Central memory CD4-positive, alpha-beta T cell (primary cell): Measurements from ENCODE around the gene INAFM2.

ENCODE experiments used
- DNase-seq: peaks from one replicate; pipeline ENCODE4 v3.0.0; 2022

Gene INAFM2

DNA sequence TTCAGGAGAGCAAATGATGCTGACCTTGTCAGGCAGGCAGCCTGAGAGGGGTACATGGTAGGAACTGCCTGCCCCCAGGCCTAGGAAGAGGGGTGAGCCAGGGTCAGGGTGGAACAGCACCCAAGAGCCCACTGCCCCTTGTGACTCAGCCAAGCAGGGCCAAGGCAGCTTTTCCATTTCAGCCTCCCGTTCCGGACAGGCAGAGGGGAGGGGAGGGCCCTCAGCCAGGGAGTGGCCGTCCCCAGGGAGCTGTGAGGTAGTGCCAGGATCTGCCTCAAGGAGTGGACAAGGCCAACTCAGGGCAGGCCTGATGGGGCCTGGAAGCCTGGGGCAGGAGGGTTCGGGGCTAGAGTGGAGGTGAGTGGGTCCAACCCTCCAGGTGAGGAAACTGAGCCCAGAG lies 35.5 kb upstream of the INAFM2 start:
- no peak for DNase-seq

DNA sequence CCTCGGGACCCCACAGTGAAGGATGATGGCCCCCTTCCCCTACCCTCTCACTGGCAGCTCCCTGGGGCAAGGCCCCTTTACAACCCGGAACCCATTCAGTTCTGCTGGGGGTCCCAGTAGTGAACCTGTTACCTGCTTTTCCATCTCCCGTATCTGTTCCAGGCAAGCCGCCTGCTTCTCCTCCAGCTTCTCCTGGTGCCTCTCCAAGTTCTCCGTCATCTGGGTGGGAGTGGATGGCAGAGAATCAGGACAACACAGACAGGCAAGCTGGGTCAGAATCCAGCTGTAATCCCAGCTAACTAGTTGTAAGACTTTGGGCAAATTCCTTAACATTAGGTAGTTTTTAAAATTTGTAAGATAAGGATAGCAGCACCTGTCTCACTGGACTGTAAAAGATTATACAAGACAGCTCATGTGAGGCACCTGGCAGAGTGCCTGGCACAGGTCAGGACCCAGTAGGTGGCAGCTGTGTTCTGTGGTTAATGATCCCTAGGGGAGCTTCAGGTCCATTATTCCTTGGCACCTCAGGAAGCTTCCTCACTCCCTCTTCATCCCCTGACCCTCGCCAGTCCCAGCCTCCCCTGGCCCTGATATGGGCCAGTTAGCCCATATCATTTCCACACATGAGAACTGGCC lies 34.2 kb upstream of the INAFM2 start:
- no peak for DNase-seq

GRCh38 chr15:40290545-40290917 lies 33.0 kb upstream of the INAFM2 start:
- no peak for DNase-seq

GRCh38 chr15:40290918-40291574 lies 32.4 kb upstream of the INAFM2 start:
- no peak for DNase-seq

GRCh38 chr15:40292246-40292645 lies 31.2 kb upstream of the INAFM2 start:
- no peak for DNase-seq

- DNase-seq = no peak
Observed at GRCh38 chr15:40293006-40293405, 30.5 kb upstream of the INAFM2 start.

- DNase-seq = no peak
Observed at GRCh38 chr15:40293905-40294895, 29.3 kb upstream of the INAFM2 start.

GRCh38 chr15:40295297-40295696 lies 28.2 kb upstream of the INAFM2 start:
- DNase-seq = no peak

DNA sequence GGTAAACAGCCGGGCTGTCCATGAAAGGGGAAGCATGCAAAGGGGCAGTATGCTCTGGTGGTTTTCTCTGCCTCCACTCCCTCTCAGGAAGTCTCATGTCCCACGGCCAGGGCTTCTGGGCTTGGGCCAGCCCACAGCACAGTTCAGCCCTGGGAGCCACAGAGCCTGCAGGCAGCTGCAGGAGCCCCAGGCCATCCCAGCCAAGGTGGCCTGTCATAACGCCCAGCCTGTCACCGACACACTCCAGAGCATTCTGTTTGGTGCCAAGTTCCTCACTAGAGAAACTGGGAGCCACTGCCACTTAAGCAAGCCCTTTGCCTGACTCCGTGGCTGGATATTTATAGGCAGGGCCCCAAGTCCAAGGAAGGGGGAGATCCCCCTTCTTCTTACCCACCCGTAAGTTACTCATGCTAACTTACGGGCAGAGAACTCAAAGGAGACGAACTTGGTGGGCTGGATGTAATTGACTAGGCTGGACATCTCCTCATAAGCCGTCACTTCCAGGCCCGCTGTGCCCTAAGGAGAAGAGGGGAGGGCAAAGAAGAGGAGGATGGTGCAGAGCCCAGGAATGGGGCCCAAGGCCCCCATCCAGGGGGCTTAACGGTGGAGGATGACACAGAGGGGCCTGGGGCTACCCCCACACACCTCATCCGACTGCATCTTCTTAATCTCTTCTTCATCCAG lies 27.5 kb upstream of the INAFM2 start:
- no peak for DNase-seq

GRCh38 chr15:40296561-40297230 lies 26.8 kb upstream of the INAFM2 start:
- DNase-seq = no peak

DNA sequence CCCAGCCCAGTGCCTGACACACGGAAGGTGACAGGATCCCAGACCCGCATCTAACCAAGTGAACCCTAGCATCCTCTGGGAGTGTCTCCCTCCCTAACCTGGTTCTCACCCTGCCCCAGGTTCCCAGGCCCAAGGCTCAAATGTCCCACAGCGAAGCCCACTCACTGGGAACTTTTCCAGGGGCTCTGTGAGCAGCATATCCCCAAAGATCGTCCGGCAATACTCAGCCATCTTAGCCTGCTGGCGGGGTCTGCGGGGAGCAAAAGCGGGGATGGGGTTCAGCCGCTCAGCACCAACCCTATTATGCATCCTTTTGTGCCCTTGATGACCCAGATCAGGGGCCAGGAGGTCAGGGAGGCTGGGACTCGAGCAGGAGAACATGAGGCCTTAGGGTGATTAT lies 26.1 kb upstream of the INAFM2 start:
- no peak for DNase-seq

GRCh38 chr15:40298216-40298935 lies 25.1 kb upstream of the INAFM2 start:
- no peak for DNase-seq

DNA sequence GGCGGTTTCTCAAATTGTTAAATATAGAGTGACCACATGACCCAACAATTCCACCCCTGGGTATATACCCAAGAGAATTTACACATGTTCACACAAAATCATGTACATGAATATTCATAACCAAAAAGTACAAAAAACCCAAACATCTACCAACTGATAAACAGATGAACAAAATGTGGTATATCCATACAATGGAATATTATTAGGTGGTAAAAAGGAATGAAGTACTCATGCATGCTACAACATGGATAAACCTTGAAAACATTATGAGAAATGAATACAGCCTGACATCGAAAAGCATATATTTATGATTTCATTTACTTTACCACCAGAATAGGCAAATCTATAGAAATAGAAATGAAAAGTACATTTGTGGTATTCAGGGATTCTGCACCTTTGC lies 23.1 kb upstream of the INAFM2 start:
- no peak for DNase-seq

DNA sequence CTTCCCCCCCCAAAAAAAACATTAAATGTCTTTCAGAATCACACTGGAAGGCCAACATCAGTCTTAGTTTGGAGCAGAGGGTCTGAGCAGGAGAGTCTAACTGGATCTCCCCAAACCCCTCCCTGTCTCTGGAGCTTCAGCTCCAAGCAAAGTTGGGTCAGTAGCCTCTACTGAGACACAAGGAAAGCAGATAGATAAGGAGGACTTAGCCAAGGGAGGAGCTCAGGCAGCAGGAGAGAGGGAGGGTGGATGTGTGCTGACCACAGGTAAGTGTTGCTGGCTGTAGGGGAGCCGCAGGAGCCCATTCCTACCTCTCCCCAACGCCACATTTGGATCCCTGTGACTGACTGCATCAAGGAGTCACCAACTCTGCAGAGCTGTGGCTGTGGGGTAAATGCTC lies 22.7 kb upstream of the INAFM2 start:
- no peak for DNase-seq

- DNase-seq = no peak
Observed at GRCh38 chr15:40301467-40302179, 21.9 kb upstream of the INAFM2 start.

DNA sequence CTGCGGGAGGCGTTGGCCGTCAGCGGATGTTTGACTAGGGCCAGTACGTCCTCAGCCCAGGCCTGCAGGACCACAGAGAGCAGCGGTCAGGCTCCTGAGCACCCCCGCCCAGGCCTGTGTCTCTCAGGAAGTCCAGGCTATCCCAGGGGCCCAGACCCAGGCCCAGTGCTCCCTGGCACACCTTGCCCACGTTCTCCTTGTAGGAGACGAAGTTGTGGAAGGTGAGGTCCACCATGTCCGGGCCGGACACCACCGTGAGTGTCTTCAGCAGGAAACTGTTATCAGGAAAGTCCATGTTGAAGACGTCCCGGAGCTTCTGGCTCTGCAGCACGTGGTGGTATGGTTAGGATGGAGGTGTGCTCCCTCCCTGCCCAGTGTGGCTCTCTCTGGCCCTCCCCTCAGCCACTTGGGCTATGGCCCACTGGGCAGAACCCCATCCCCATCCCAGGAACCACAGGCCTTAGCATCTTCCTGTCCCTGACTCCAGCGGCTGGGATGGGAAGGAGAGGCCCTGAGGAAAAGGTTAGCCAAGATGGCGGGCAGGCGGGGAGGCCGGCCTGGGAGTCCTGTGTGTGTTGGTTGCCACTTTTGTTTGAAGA lies 21.1 kb upstream of the INAFM2 start:
- no peak for DNase-seq

- no peak for DNase-seq
Observed at GRCh38 chr15:40302981-40303380, 20.5 kb upstream of the INAFM2 start.

- no peak for DNase-seq
Observed at GRCh38 chr15:40303576-40303975, 19.9 kb upstream of the INAFM2 start.

DNA sequence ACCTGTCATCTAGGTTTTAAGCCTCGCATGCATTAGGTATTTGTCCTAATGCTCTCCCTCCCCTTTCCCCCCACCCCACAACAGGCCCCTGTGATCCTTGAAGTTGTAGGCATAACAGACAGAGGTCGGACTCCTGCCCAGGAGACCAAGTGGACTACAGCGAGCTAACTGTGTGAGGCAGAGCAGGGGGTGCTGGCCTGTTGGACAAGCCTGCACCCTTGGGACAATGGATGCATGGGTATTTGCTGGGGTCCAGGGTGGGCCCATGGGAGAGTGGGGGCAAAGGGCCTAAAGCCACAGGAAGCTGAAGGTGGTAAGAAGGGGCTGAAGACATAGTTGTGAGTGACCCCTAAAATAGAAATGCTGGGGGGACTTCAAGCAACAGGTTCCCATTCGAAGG lies 18.2 kb upstream of the INAFM2 start:
- no peak for DNase-seq

GRCh38 chr15:40306371-40306770 lies 17.1 kb upstream of the INAFM2 start:
- no peak for DNase-seq

DNA sequence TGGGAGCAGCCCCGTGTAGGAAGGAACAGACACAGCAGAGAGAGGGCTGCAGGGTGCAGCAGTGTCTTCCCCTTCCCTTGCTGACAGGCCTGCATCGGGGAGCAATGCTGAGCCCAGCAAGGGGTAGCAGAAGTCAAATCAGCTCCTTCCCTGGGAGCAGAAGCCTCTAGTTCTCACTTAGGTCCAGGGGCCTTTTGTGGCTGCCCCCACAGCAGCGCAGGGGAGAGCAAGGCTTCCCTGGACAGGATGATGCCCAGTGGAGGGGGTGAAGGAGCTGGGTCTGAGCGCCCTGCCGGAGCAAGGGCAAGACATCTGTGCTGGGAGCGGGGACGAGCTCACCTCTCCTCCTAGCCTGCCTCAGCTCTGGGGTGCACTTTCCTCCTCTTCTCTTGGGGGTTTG lies 16.6 kb upstream of the INAFM2 start:
- no peak for DNase-seq
